IPS-NIHi7 (cell line): ENCODE results near the gene SLIT3.
A peak's percentile ranks its signal among the peaks of the same experiment; 100 is the strongest.

Experiments
- DNase-seq: peaks from one replicate; pipeline ENCODE4 v3.0.0; 2012; ENCODE audit warnings: mixed read lengths; ENCODE audit errors: extremely low spot score

SLIT3 gene

GRCh38 chr5:169174923-169175322, 126.0 kb downstream of the SLIT3 start:
- DNase-seq = no peak

GRCh38 chr5:169173372-169173771, 127.6 kb downstream of the SLIT3 start:
- DNase-seq = no peak

GRCh38 chr5:169171515-169171914, 129.4 kb downstream of the SLIT3 start:
- peak; percentile 32 for DNase-seq

GRCh38 chr5:169169783-169170182, 131.2 kb downstream of the SLIT3 start:
- DNase-seq = no peak

- DNase-seq = no peak
These were observed 132.7 kb downstream of the SLIT3 start for GRCh38 chr5:169168280-169168679.

GRCh38 chr5:169166078-169166477, 134.9 kb downstream of the SLIT3 start:
- DNase-seq = no peak

- no peak for DNase-seq
These were observed 135.9 kb downstream of the SLIT3 start for GRCh38 chr5:169165052-169165451.

- DNase-seq = peak; percentile 69
These were observed 136.4 kb downstream of the SLIT3 start for GRCh38 chr5:169164481-169164925.

- no peak for DNase-seq
These were observed 138.5 kb downstream of the SLIT3 start for GRCh38 chr5:169162407-169162806.

GRCh38 chr5:169161022-169161680, 139.8 kb downstream of the SLIT3 start:
- peak; percentile 52 for DNase-seq

GRCh38 chr5:169160405-169160901, 140.5 kb downstream of the SLIT3 start:
- DNase-seq = no peak

- no peak for DNase-seq
These were observed 142.2 kb downstream of the SLIT3 start for GRCh38 chr5:169158764-169159163.

GRCh38 chr5:169157064-169157463, 143.9 kb downstream of the SLIT3 start:
- no peak for DNase-seq

GRCh38 chr5:169154679-169155078, 146.3 kb downstream of the SLIT3 start:
- DNase-seq = no peak

- no peak for DNase-seq
These were observed 147.5 kb downstream of the SLIT3 start for GRCh38 chr5:169153405-169153804.

- no peak for DNase-seq
These were observed 148.0 kb downstream of the SLIT3 start for GRCh38 chr5:169152946-169153345.

- DNase-seq = no peak
These were observed 148.5 kb downstream of the SLIT3 start for GRCh38 chr5:169152453-169152852.

- no peak for DNase-seq
These were observed 149.7 kb downstream of the SLIT3 start for GRCh38 chr5:169151051-169151805.

- no peak for DNase-seq
These were observed 150.8 kb downstream of the SLIT3 start for GRCh38 chr5:169150108-169150507.

- peak; percentile 63 for DNase-seq
These were observed 151.6 kb downstream of the SLIT3 start for GRCh38 chr5:169149317-169149716.

- no peak for DNase-seq
These were observed 152.7 kb downstream of the SLIT3 start for GRCh38 chr5:169148138-169148740.

GRCh38 chr5:169147534-169147933, 153.4 kb downstream of the SLIT3 start:
- DNase-seq = no peak

GRCh38 chr5:169146158-169146557, 154.8 kb downstream of the SLIT3 start:
- DNase-seq = no peak
